HepG2 (cell line): ENCODE measurements around the gene WTAP.

Experiments
- CEBPZ ChIP-seq: IDR thresholded peaks from 2 replicates; pipeline ENCODE4 v1.6.1; 2012; ENCODE audit warnings: low read length, improper control_type of control experiment
- IKZF1 ChIP-seq: fragments of 450-650 bp; IDR thresholded peaks from 2 replicates; pipeline ENCODE4 v1.7.1; 2016
- POLR2A ChIP-seq, 2 experiments: IDR thresholded peaks; 2 replicates each; pipeline ENCODE4 v1.6.1; 2011; ENCODE audit warnings: low read depth in 2 of 2, low read length in 2 of 2, mild to moderate bottlenecking in 1 of 2, moderate library complexity in 1 of 2; ENCODE audit not compliant: insufficient read depth in 1 of 2
- SMAD3 ChIP-seq: sonication (generic); formaldehyde crosslinking; IDR thresholded peaks from 2 replicates; pipeline ENCODE4 v1.4.0; 2020; ENCODE audit warnings: missing genetic modification reagents
- YY1 ChIP-seq: IDR thresholded peaks from 2 replicates; pipeline ENCODE4 v1.6.1; 2011; ENCODE audit warnings: low read length, low read depth, moderate library complexity, mild to moderate bottlenecking; ENCODE audit not compliant: insufficient read depth, insufficient replicate concordance
- ZFP37 ChIP-seq: sonication (generic); formaldehyde crosslinking; IDR thresholded peaks from 2 replicates; pipeline ENCODE4 v1.4.0; 2020; ENCODE audit warnings: missing genetic modification reagents, borderline replicate concordance
- ZNF530 ChIP-seq: sonication (generic); formaldehyde crosslinking; IDR thresholded peaks from 2 replicates; pipeline ENCODE4 v1.5.0; 2020; ENCODE audit warnings: low read depth, mild to moderate bottlenecking, missing genetic modification reagents

- TF ChIP-seq CEBPZ (no peak), SMAD3 (CRISPR knock-in tag) (no peak), IKZF1 (no peak), ZNF530 (CRISPR knock-in tag) (no peak), POLR2A (IDR thresholded peaks at IDR 0.05; ENCODE audit: insufficient read depth in 1 of 2, low read depth in 2 of 2, low read length in 2 of 2) (no peak), YY1 (no peak), ZFP37 (CRISPR knock-in tag) (no peak)
Measured at GRCh38 chr6:159754959-159755914, 27.9 kb downstream of the WTAP start.
